GM20000 (cell line): Measurements from ENCODE around the gene BTNL2.

Experiments used
- DNase-seq: peaks from one replicate; pipeline ENCODE4 v3.0.0; 2012; ENCODE audit warnings: low spot score
- TF ChIP-seq, protein P1 (sequence below): IDR thresholded peaks from 2 replicates; pipeline ENCODE4 v1.5.1; 2012; ENCODE audit warnings: mild to moderate bottlenecking, control low read depth; ENCODE audit errors: extremely low read depth, missing control alignments

The BTNL2 gene

GRCh38 chr6:32406857-32407256, at the start of gene BTNL2:
Gene BTNL2, minus strand, starts transcription at chr6:32407181. Its CDS starts 58 bp downstream, at chr6:32407123.
- DNase-seq, result no peak

DNA sequence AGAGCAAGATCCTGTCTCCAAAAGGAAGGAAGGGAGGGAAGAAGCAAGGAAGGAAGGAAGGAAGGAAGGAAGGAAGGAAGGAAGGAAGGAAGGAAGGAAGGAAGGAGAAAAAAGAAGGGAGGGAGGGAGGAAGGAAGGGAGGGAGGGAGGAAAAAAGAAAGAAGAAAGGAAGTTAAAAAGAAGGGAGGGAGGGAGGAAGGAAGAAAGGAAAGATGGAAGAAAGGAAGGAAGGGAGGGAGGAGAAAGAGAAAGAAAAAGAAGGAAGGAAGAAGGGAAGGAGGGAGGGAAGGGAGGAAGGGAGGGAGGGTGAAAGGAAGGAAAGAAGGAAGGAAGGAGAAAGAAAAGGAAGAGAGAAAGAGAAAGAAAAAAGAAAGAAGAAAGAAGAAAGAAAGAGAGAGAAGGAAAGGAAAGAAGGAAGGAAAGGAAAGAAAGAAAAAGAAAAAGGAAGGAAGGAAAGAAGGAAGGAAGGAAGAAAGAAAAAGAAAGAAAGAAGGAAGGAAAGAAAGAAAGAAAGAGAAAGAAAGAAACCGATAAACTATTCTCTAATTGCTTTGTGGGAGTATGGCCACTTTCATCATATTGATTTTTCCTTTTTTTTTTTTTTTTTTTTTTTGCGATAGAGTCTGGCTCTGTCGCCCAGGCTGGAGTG, 42.2 kb upstream of the BTNL2 start:
- DNase-seq, result no peak
- TF ChIP-seq, protein P1, sequence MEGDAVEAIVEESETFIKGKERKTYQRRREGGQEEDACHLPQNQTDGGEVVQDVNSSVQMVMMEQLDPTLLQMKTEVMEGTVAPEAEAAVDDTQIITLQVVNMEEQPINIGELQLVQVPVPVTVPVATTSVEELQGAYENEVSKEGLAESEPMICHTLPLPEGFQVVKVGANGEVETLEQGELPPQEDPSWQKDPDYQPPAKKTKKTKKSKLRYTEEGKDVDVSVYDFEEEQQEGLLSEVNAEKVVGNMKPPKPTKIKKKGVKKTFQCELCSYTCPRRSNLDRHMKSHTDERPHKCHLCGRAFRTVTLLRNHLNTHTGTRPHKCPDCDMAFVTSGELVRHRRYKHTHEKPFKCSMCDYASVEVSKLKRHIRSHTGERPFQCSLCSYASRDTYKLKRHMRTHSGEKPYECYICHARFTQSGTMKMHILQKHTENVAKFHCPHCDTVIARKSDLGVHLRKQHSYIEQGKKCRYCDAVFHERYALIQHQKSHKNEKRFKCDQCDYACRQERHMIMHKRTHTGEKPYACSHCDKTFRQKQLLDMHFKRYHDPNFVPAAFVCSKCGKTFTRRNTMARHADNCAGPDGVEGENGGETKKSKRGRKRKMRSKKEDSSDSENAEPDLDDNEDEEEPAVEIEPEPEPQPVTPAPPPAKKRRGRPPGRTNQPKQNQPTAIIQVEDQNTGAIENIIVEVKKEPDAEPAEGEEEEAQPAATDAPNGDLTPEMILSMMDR, result no peak

More at GRCh38 chr6:32406857-32407256, at the start of gene BTNL2:
- TF ChIP-seq, protein P1, result no peak

- TF ChIP-seq, protein P1, result no peak
- no peak for DNase-seq
These were observed 41.0 kb upstream of the BTNL2 start for GRCh38 chr6:32447932-32448331.

DNA sequence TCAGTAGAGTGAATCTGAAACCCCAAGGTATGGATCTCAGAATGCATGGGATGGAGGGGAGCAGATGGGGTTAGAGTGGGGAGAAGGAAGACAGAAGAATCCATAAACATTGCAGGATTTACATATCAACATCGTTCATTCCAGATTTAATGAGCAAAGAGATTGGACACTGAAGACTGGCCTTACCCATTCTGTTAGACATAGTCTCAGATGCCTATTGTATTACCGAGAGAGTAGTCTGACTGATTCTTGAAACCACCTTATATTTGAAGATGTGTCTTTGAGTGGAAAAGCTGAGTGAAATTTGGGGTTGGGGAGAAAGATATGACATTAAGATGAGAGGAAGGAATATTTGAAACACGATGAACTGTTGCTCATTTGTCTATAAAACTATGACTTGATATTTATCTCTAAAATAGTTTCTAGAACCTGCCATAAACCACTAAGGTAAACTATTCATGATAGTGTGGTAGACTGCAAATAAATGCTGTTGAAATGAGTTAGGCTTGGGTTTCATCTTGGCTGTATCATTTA, 38.4 kb upstream of the BTNL2 start:
- no peak for DNase-seq
- TF ChIP-seq, protein P1, result no peak

DNA sequence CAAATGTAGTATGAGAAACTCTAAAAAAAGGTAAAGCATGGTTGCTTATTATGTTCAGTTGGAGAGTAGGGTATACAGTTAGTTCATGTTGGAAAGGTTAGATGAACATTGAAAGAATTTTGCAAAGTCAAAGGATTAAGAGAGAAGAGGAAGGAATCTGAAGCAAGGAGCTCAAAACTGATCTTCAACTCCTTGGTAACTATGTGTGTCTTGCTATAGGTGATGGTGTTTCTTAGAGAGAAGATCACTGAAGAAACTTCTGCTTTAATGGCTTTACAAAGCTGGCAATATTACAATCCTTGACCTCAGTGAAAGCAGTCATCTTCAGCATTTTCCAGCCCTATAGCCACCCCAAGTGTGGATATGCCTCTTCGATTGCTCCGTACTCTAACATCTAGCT, 37.5 kb upstream of the BTNL2 start:
- TF ChIP-seq, protein P1, result no peak

GRCh38 chr6:32442977-32443552, 36.1 kb upstream of the BTNL2 start:
- TF ChIP-seq, protein P1, result no peak
- no peak for DNase-seq

More for the DNA sequence above, 37.5 kb upstream of the BTNL2 start:
- DNase-seq, result no peak

GRCh38 chr6:32442243-32442667, 35.3 kb upstream of the BTNL2 start:
- TF ChIP-seq, protein P1, result no peak
- DNase-seq, result no peak
